WTC11 (cell line): Measurements from ENCODE around the gene POTEB3.
"Not testable (repeated sequence)": the region's sequence is repeated elsewhere in the genome, so short reads cannot be mapped to it uniquely, and the experiment has no call there.

Source experiments
- CREM ChIP-seq: sonication (generic); formaldehyde crosslinking; IDR thresholded peaks from 2 replicates; pipeline ENCODE4 v1.8.1; 2022; ENCODE audit warnings: mild to moderate bottlenecking, missing genetic modification reagents, moderate library complexity
- CTCF ChIP-seq: fragments of 200-600 bp; IDR thresholded peaks from 2 replicates; pipeline ENCODE4 v1.8.0; 2022; ENCODE audit warnings: antibody characterized with exemption
- E2F1 ChIP-seq: sonication (generic); formaldehyde crosslinking; IDR thresholded peaks from 2 replicates; pipeline ENCODE4 v1.8.0; 2022; ENCODE audit warnings: mild to moderate bottlenecking, missing genetic modification reagents

GRCh38 chr15:21440399-21440798 lies at the start of gene POTEB3:
- TF ChIP-seq CTCF; E2F1 (CRISPR knock-in tag); CREM (CRISPR knock-in tag): not testable (repeated sequence)
